Liver (tissue), 9 donors: Measurements from ENCODE around the gene TMED5. TPM values are rescaled to one million over a fixed set of nuclear protein-coding genes. Genes with fewer than 3 reads are reported as not detected.

Experiments used
- DNase-seq: peaks from one replicate; pipeline ENCODE4 v3.0.0-alpha.2; 2017; ENCODE audit warnings: low spot score
- H3K27ac ChIP-seq, 2 donors: one replicate each; pipeline ENCODE4 v1.7.0; 2013; ENCODE audit warnings: inconsistent platforms in 2 of 2, low read length in 2 of 2, control low read depth in 1 of 2, low read depth in 1 of 2, mild to moderate bottlenecking in 1 of 2
- H3K27me3 ChIP-seq, 4 donors: one replicate each; pipeline versions ENCODE4 v1.6.1 to v1.7.0; 2013; ENCODE audit warnings: low read length in 3 of 4, inconsistent platforms in 1 of 4, mild to moderate bottlenecking in 1 of 4, moderate library complexity in 1 of 4; ENCODE audit not compliant: control insufficient read depth in 4 of 4, insufficient read depth in 4 of 4
- H3K36me3 ChIP-seq, 4 donors: one replicate each; pipeline versions ENCODE4 v1.6.1 to v1.7.0; 2013; ENCODE audit warnings: low read length in 3 of 4, mild to moderate bottlenecking in 3 of 4, low read depth in 1 of 4, moderate library complexity in 1 of 4; ENCODE audit not compliant: control insufficient read depth in 4 of 4, insufficient read depth in 3 of 4
- H3K4me1 ChIP-seq, 4 donors: one replicate each; pipeline versions ENCODE4 v1.6.1 to v1.7.0; 2013; ENCODE audit warnings: low read length in 3 of 4, mild to moderate bottlenecking in 3 of 4, moderate library complexity in 1 of 4; ENCODE audit not compliant: control insufficient read depth in 4 of 4, insufficient read depth in 4 of 4
- H3K4me3 ChIP-seq, 3 donors: one replicate each; pipeline versions ENCODE4 v1.6.1 to v1.7.0; 2013; ENCODE audit warnings: low read length in 3 of 3, control low read depth in 1 of 3, low read depth in 1 of 3, mild to moderate bottlenecking in 1 of 3
- H3K9ac ChIP-seq, 2 donors: one replicate each; pipeline ENCODE4 v1.7.0; 2013; ENCODE audit warnings: low read length in 2 of 2, mild to moderate bottlenecking in 2 of 2, moderate library complexity in 2 of 2, control low read depth in 1 of 2, low read depth in 1 of 2
- H3K9me3 ChIP-seq, 4 donors: one replicate each; pipeline versions ENCODE4 v1.6.1 to v1.7.0; 2013; ENCODE audit warnings: low read length in 3 of 4; ENCODE audit not compliant: control insufficient read depth in 4 of 4
- EGR1 ChIP-seq, 2 donors: IDR thresholded peaks; 2 replicates each; pipeline ENCODE4 v1.6.1; 2016 to 2018; ENCODE audit warnings: antibody characterized with exemption in 2 of 2, low read depth in 2 of 2
- FOXA1 ChIP-seq: IDR thresholded peaks from 2 replicates; pipeline ENCODE4 v1.6.1; 2016; ENCODE audit warnings: antibody characterized with exemption
- FOXA2 ChIP-seq: IDR thresholded peaks from 2 replicates; pipeline ENCODE4 v1.6.1; 2016; ENCODE audit warnings: antibody characterized with exemption
- GABPA ChIP-seq, 2 donors: IDR thresholded peaks in 1 of 2; conservative IDR thresholded peaks in 1 of 2; 2 replicates each; pipeline ENCODE4 v1.6.1; 2016; ENCODE audit warnings: antibody characterized with exemption in 2 of 2, mild to moderate bottlenecking in 1 of 2, moderate library complexity in 1 of 2
- HNF4A ChIP-seq, 2 donors: conservative IDR thresholded peaks; 2 replicates each; pipeline ENCODE4 v1.6.1; 2016; ENCODE audit warnings: antibody characterized with exemption in 2 of 2, mild to moderate bottlenecking in 2 of 2
- HNF4G ChIP-seq: IDR thresholded peaks from 2 replicates; pipeline ENCODE4 v1.6.1; 2016; ENCODE audit warnings: antibody characterized with exemption
- JUND ChIP-seq, 2 donors: IDR thresholded peaks; 2 replicates each; pipeline ENCODE4 v1.6.1; 2016; ENCODE audit warnings: antibody characterized with exemption in 2 of 2
- NR2F2 ChIP-seq: IDR thresholded peaks from 2 replicates; pipeline ENCODE4 v1.6.1; 2016; ENCODE audit warnings: antibody characterized with exemption
- RAD21 ChIP-seq, 2 donors: IDR thresholded peaks; 2 replicates each; pipeline ENCODE4 v1.6.1; 2016; ENCODE audit warnings: antibody characterized with exemption in 2 of 2, mild to moderate bottlenecking in 2 of 2
- RXRA ChIP-seq, 2 donors: IDR thresholded peaks; 2 replicates each; pipeline ENCODE4 v1.6.1; 2017 to 2018; ENCODE audit warnings: antibody characterized with exemption in 2 of 2, mild to moderate bottlenecking in 1 of 2
- SP1 ChIP-seq: IDR thresholded peaks from 2 replicates; pipeline ENCODE4 v1.6.1; 2018; ENCODE audit warnings: antibody characterized with exemption, mild to moderate bottlenecking
- TAF1 ChIP-seq: conservative IDR thresholded peaks from 2 replicates; pipeline ENCODE4 v1.6.1; 2016; ENCODE audit warnings: antibody characterized with exemption, mild to moderate bottlenecking
- YY1 ChIP-seq: IDR thresholded peaks from 2 replicates; pipeline ENCODE4 v1.6.1; 2016; ENCODE audit warnings: antibody characterized with exemption, mild to moderate bottlenecking
- ZBTB33 ChIP-seq: IDR thresholded peaks from 2 replicates; pipeline ENCODE4 v1.6.1; 2016; ENCODE audit warnings: antibody characterized with exemption
- WGBS: extraction: QIAGEN DNeasy Blood & Tissue Kit; methylation state at CpG from one replicate; pipeline ENCODE4 v1.1.7; 2013; 5-methylcytosine and 5-hydroxymethylcytosine counted together
- polyA plus RNA-seq, 2 donors: library from polyadenylated mRNA; stranded (reverse) in 1 of 2; unstranded in 1 of 2; fragments of 200-250 nt in 1 of 2; fragments of >200 nt in 1 of 2; fragmentation: Nextera tagmentation in 1 of 2; extraction: Ambion mirVana in 1 of 2; gene quantifications; one replicate each; pipeline versions ENCODE4 v1.2.1 to v1.2.3, GENCODE V29; 2013 to 2015
- total RNA-seq, 2 donors: library from RNA; depleted of rRNA; stranded (reverse); fragments of >200 nt; gene quantifications; one replicate each; pipeline ENCODE4 v1.2.3, GENCODE V29; 2014
- TF ChIP-seq, protein P1 (sequence below): IDR thresholded peaks from 2 replicates; pipeline ENCODE4 v1.6.1; 2016; ENCODE audit warnings: antibody characterized with exemption, mild to moderate bottlenecking
- TF ChIP-seq, protein P2 (sequence below): IDR thresholded peaks from 2 replicates; pipeline ENCODE4 v1.6.1; 2016; ENCODE audit warnings: antibody characterized with exemption
- TF ChIP-seq, protein P3 (sequence below): fragments of 150-350 bp; IDR thresholded peaks from 2 replicates; pipeline ENCODE4 v1.5.1; 2017; ENCODE audit warnings: improper control_type of control experiment, low read depth, low read length; ENCODE audit not compliant: missing input control
- TF ChIP-seq, protein P4 (sequence below): IDR thresholded peaks from 2 replicates; pipeline ENCODE4 v1.6.1; 2016; ENCODE audit warnings: antibody characterized with exemption
- donor health status: healthy.
- donor health status: healthy.
- donor health status: healthy.
- donor health status: healthy.
- donor health status: healthy.

Gene TMED5
- total and polyA plus RNA-seq, 4 donors = 72.9 to 121 (median 85.7) TPM

DNA sequence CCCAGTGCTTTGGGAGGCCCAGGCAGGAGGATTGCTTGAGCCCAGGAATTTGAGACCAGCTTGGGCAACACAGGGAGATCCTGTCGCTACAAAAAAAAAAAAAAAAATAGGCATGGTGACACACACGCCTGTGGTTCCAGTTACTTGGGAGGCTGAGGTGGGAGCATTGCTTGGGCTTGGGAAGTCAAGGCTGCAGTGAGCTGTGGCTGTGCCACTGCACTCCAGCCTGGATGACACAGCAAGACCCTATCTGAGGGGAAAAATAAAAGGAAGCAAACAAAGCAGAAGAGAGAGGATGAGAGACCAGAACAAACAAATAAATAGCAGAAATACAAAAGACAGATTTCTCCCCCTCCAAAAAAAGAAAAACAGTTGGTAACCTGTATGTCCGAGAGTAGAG lies 67.1 kb downstream of the TMED5 start:
- 97% methylated on average over 3 of the region's 3 CpGs for WGBS

More for the DNA sequence above, 67.1 kb downstream of the TMED5 start:
- TF ChIP-seq, protein P1, sequence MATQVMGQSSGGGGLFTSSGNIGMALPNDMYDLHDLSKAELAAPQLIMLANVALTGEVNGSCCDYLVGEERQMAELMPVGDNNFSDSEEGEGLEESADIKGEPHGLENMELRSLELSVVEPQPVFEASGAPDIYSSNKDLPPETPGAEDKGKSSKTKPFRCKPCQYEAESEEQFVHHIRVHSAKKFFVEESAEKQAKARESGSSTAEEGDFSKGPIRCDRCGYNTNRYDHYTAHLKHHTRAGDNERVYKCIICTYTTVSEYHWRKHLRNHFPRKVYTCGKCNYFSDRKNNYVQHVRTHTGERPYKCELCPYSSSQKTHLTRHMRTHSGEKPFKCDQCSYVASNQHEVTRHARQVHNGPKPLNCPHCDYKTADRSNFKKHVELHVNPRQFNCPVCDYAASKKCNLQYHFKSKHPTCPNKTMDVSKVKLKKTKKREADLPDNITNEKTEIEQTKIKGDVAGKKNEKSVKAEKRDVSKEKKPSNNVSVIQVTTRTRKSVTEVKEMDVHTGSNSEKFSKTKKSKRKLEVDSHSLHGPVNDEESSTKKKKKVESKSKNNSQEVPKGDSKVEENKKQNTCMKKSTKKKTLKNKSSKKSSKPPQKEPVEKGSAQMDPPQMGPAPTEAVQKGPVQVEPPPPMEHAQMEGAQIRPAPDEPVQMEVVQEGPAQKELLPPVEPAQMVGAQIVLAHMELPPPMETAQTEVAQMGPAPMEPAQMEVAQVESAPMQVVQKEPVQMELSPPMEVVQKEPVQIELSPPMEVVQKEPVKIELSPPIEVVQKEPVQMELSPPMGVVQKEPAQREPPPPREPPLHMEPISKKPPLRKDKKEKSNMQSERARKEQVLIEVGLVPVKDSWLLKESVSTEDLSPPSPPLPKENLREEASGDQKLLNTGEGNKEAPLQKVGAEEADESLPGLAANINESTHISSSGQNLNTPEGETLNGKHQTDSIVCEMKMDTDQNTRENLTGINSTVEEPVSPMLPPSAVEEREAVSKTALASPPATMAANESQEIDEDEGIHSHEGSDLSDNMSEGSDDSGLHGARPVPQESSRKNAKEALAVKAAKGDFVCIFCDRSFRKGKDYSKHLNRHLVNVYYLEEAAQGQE = no peak
- TF ChIP-seq, protein P2, sequence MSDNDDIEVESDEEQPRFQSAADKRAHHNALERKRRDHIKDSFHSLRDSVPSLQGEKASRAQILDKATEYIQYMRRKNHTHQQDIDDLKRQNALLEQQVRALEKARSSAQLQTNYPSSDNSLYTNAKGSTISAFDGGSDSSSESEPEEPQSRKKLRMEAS = no peak
- TF ChIP-seq GABPA (IDR thresholded peaks at IDR 0.05 in 1 of 2, conservative IDR thresholded peaks at IDR 0.05 in 1 of 2) (no peak), HNF4A (conservative IDR thresholded peaks at IDR 0.05) (no peak), RXRA (IDR thresholded peaks at IDR 0.05) (no peak), RAD21 (IDR thresholded peaks at IDR 0.05) (no peak), NR2F2 (no peak), FOXA2 (no peak), ZBTB33 (no peak), YY1 (no peak), FOXA1 (no peak), EGR1 (IDR thresholded peaks at IDR 0.05; ENCODE audit: low read depth in 2 of 2) (no peak), JUND (IDR thresholded peaks at IDR 0.05) (no peak), SP1 (no peak), HNF4G (no peak), TAF1 (no peak)
- TF ChIP-seq, protein P3, sequence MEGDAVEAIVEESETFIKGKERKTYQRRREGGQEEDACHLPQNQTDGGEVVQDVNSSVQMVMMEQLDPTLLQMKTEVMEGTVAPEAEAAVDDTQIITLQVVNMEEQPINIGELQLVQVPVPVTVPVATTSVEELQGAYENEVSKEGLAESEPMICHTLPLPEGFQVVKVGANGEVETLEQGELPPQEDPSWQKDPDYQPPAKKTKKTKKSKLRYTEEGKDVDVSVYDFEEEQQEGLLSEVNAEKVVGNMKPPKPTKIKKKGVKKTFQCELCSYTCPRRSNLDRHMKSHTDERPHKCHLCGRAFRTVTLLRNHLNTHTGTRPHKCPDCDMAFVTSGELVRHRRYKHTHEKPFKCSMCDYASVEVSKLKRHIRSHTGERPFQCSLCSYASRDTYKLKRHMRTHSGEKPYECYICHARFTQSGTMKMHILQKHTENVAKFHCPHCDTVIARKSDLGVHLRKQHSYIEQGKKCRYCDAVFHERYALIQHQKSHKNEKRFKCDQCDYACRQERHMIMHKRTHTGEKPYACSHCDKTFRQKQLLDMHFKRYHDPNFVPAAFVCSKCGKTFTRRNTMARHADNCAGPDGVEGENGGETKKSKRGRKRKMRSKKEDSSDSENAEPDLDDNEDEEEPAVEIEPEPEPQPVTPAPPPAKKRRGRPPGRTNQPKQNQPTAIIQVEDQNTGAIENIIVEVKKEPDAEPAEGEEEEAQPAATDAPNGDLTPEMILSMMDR = no peak
- TF ChIP-seq, protein P4, sequence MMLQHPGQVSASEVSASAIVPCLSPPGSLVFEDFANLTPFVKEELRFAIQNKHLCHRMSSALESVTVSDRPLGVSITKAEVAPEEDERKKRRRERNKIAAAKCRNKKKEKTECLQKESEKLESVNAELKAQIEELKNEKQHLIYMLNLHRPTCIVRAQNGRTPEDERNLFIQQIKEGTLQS = no peak
- Histone ChIP-seq H3K9ac (no peak overlapping the region), H3K4me1 (no peaks in the 10 kb centered on the region), H3K4me3 (no peak overlapping the region), H3K36me3 (peaks cover 2 to 14% (median 7%) of the 10 kb centered on the region in 4 donors), H3K9me3 (no peaks in the 10 kb centered on the region), H3K27me3 (no peaks in the 10 kb centered on the region), H3K27ac (no peak overlapping the region)
- no peak for DNase-seq
